MCF 10A (cell line): Measurements from ENCODE around the gene CACNB4. TPM values are rescaled to one million over a fixed set of nuclear protein-coding genes. Genes with fewer than 3 reads are reported as not detected.

Experiments used
- BruUV-seq: library from RNA; stranded (reverse); fragments of 400-500 nt; replicated peaks from 2 replicates; lab custom pipeline; 2021; lab: Mats Ljungman, UMichigan
- CTCF ChIA-PET: fragments of 300-600 bp; sonication (Branson Sonifier 250); formaldehyde crosslinking; extraction: SDS; loops from one replicate; lab custom pipeline; 2021; ENCODE audit warnings: antibody characterized with exemption, inconsistent platforms; lab: Yijun Ruan, JAX
- POLR2A ChIA-PET: fragments of 300-600, 350-650 bp; sonication (Branson Sonifier 250); formaldehyde crosslinking; extraction: SDS; loops from one replicate; lab custom pipeline; 2020; ENCODE audit warnings: antibody characterized with exemption, inconsistent platforms; lab: Yijun Ruan, JAX
- DNase-seq: peaks from one replicate; pipeline ENCODE4 v3.0.0-alpha.2; 2018; ENCODE audit not compliant: unreplicated experiment
- H3K27ac Mint-ChIP-seq: one replicate; pipeline ENCODE4 v1.8.0; 2022; ENCODE audit warnings: mild to moderate bottlenecking, low read depth, mixed read lengths; ENCODE audit not compliant: unreplicated experiment
- H3K27me3 Mint-ChIP-seq: one replicate; pipeline ENCODE4 v1.8.0; 2022; ENCODE audit warnings: mixed read lengths; ENCODE audit not compliant: insufficient read depth, unreplicated experiment
- H3K36me3 Mint-ChIP-seq: one replicate; pipeline ENCODE4 v1.8.0; 2022; ENCODE audit warnings: mild to moderate bottlenecking, moderate library complexity, mixed read lengths; ENCODE audit not compliant: insufficient read depth, unreplicated experiment
- H3K4me1 Mint-ChIP-seq: one replicate; pipeline ENCODE4 v1.8.0; 2022; ENCODE audit warnings: mixed read lengths; ENCODE audit not compliant: insufficient read depth, unreplicated experiment
- H3K4me3 Mint-ChIP-seq: one replicate; pipeline ENCODE4 v1.8.0; 2022; ENCODE audit warnings: mild to moderate bottlenecking, moderate library complexity, mixed read lengths; ENCODE audit not compliant: unreplicated experiment
- H3K9me3 Mint-ChIP-seq: one replicate; pipeline ENCODE4 v1.8.0; 2022; ENCODE audit warnings: mixed read lengths; ENCODE audit not compliant: unreplicated experiment
- intact Hi-C: fragments of 100-400 bp; cut with micrococcal nuclease; formaldehyde crosslinking; loops from 2 replicates; pipeline ENCODE4 v1.14.1; 2022
- total RNA-seq: library from RNA; stranded (reverse); gene quantifications from 2 replicates; pipeline ENCODE4 v1.2.3, GENCODE V29; 2022
- TF ChIP-seq, protein P1 (sequence below): fragments of 200-600 bp; IDR thresholded peaks from one replicate; pipeline ENCODE4 v1.8.0; 2022; ENCODE audit warnings: antibody characterized with exemption, mild to moderate bottlenecking; ENCODE audit not compliant: unreplicated experiment

The CACNB4 gene
- total RNA-seq, 1 experiment from 2014 or later, result 0.49 TPM

DNA sequence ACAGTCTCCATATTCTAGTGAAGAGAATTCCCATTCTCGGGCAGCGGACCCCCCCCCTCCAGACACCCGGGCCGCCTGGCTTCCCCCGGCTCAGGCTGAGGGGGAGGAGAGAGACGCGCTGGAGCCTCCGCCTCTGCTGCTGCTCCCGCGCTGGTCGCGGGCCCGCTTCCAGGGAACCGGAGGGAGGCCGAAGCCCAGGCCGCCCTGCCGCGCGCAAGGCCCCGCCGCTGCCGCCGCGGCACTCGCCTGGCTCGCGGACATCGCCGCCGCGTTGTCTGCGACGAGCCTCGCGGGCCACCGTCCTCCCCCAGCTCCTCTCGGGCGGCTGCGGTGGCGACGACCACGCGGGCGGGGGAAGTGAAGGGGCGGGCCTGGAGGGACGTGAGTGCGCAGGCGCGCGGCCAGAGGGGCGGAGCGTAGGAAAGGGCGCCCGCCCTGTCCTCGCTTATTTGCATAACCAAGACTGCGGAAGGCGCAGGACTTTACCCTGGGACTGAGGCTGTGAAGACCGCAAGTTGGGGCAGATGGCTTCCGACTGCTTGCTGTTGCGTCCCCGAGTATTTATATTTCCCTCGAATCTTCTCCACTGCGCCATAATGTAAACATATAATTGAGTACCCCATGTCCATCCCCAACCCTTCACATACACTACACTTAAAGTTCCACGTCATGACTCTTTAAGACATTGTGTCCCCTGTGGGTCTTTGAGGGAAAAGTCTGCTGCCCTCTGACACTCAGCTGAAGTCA is 270.5 kb downstream of the CACNB4 start, which contains the start of gene ARL5A:
Gene ARL5A, minus strand, starts transcription at position 279 of the 747 bp plus-strand sequence. Its CDS starts 245 bp downstream, at position 34.
- intact Hi-C loops, result loop anchor here (5.0 to 10.0 kb wide), 2 partner anchors 99 to 196 kb away; no protein-coding TSS in a partner anchor
- ChIA-PET POLR2A (interaction anchor here (0.6 to 4.6 kb wide), 37 partner anchors 9 to 419 kb away, joined by 3 to 37 read pairs (median 4); partner anchors contain the start of gene RIF1), CTCF (interaction anchor here (0.7 to 2.7 kb wide), 7 partner anchors 23 to 458 kb away, joined by 3 to 9 read pairs (median 4); no protein-coding TSS in a partner anchor)
- DNase-seq, result peak; percentile 95
- Mint-ChIP-seq H3K36me3 (no peaks in the 10 kb centered on the region), H3K4me3 (peak within 1 kb of the TSS; percentile 93), H3K27me3 (no peaks in the 10 kb centered on the region), H3K27ac (peak within 1 kb of the TSS; percentile 88), H3K4me1 (peaks cover 9% of the 10 kb centered on the region), H3K9me3 (peaks cover 5% of the 10 kb centered on the region)
- TF ChIP-seq, protein P1, sequence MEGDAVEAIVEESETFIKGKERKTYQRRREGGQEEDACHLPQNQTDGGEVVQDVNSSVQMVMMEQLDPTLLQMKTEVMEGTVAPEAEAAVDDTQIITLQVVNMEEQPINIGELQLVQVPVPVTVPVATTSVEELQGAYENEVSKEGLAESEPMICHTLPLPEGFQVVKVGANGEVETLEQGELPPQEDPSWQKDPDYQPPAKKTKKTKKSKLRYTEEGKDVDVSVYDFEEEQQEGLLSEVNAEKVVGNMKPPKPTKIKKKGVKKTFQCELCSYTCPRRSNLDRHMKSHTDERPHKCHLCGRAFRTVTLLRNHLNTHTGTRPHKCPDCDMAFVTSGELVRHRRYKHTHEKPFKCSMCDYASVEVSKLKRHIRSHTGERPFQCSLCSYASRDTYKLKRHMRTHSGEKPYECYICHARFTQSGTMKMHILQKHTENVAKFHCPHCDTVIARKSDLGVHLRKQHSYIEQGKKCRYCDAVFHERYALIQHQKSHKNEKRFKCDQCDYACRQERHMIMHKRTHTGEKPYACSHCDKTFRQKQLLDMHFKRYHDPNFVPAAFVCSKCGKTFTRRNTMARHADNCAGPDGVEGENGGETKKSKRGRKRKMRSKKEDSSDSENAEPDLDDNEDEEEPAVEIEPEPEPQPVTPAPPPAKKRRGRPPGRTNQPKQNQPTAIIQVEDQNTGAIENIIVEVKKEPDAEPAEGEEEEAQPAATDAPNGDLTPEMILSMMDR, result no peak
- BruUV-seq, result no TSS peak

DNA sequence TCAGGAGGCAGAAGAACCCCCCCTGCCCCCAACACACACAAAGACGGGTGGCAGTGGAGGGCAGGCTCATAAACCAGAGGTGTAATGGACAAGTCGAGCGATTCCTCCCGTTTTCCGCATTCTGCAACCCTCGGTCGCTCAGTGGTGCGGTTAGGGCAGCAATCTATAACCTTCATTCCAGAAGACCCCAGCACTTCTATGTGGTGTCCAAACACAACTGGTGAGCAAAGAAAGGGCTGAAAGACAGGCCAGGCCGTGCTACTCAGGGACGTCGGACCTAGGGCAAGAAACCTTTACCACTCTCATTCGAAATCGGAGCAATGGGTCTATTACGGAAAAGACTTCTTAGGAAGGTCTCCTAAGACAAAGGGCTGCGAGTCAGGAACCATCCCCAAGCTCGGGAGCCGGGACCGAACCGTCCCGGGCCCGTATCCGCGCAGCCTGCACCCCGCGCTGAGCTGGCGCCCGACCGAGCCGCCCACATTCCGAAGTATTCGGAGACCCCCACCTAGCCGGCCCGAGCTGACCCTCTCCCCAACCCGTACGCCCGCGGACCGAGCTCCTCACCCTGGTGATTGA is 271.2 kb downstream of the CACNB4 start:
- ChIA-PET CTCF (interaction anchor here (0.7 to 2.7 kb wide), 10 partner anchors 9 to 198 kb away, joined by 3 to 9 read pairs (median 4); no protein-coding TSS in a partner anchor), POLR2A (interaction anchor here (0.6 to 4.6 kb wide), 37 partner anchors 8 to 418 kb away, joined by 3 to 37 read pairs (median 4); partner anchors contain the start of gene RIF1)
- intact Hi-C loops, result loop anchor here (5.0 to 10.0 kb wide), 2 partner anchors 100 to 197 kb away; no protein-coding TSS in a partner anchor
- no peaks in the 10 kb centered on the region for H3K27me3 Mint-ChIP-seq
- TF ChIP-seq, protein P1, result no peak
- peak; percentile 25 for DNase-seq
- peak overlapping the region; percentile 88 for H3K27ac Mint-ChIP-seq
- H3K36me3 Mint-ChIP-seq, result no peaks in the 10 kb centered on the region
- peak overlapping the region; percentile 93 for H3K4me3 Mint-ChIP-seq
- peaks cover 5% of the 10 kb centered on the region for H3K9me3 Mint-ChIP-seq
- no TSS peak for BruUV-seq
- peaks cover 15% of the 10 kb centered on the region for H3K4me1 Mint-ChIP-seq

- Mint-ChIP-seq H3K4me3 (peak overlapping the region; percentile 93), H3K27me3 (no peaks in the 10 kb centered on the region), H3K4me1 (peaks cover 17% of the 10 kb centered on the region), H3K36me3 (no peaks in the 10 kb centered on the region), H3K9me3 (peaks cover 5% of the 10 kb centered on the region), H3K27ac (peak overlapping the region; percentile 88)
- intact Hi-C loops, result loop anchor here (5.0 to 10.0 kb wide), 2 partner anchors 101 to 198 kb away; no protein-coding TSS in a partner anchor
- no TSS peak for BruUV-seq
- peak; percentile 10 for DNase-seq
- CTCF ChIA-PET, result interaction anchor here (0.9 to 2.7 kb wide), 7 partner anchors 8 to 199 kb away, joined by 3 to 9 read pairs (median 4); no protein-coding TSS in a partner anchor
- TF ChIP-seq, protein P1, result no peak
- POLR2A ChIA-PET, result interaction anchor here (0.6 to 4.6 kb wide), 19 partner anchors 11 to 891 kb away, joined by 3 to 37 read pairs (median 10); partner anchors contain the start of genes ARL6IP6 and RIF1
Observed at GRCh38 chr2:151826737-151827157, 272.1 kb downstream of the CACNB4 start.
